Activated CD4-positive, alpha-beta T cell treated with anti-CD3 and anti-CD28 coated beads for 36 hours (primary cell): ENCODE results near the gene SMARCB1. TPM values are rescaled to one million over a fixed set of nuclear protein-coding genes. Genes with fewer than 3 reads are reported as not detected.

Source experiments
- ATAC-seq: fragments of 200-7000 bp; cut with Tn5 transposase; one replicate; pipeline ENCODE4 v1.10.0; 2021; ENCODE audit warnings: mild to moderate bottlenecking, moderate library complexity
- CTCF ChIA-PET: fragments of 350-600 bp; sonication (Branson Sonifier 250); formaldehyde crosslinking; loops from one replicate; lab custom pipeline; 2021; ENCODE audit warnings: antibody characterized with exemption; lab: Charles Lee
- POLR2A ChIA-PET: fragments of 350-600 bp; sonication (Branson Sonifier 250); formaldehyde crosslinking; loops from one replicate; lab custom pipeline; 2021; ENCODE audit warnings: antibody characterized with exemption, inconsistent platforms; lab: Charles Lee
- DNase-seq: peaks from one replicate; pipeline ENCODE4 v3.0.0-alpha.2; 2020
- H3K27ac Mint-ChIP-seq: one replicate; pipeline ENCODE4 v1.8.0; 2021; ENCODE audit warnings: mixed read lengths
- H3K27me3 Mint-ChIP-seq: one replicate; pipeline ENCODE4 v1.8.0; 2021; ENCODE audit warnings: mixed read lengths
- H3K36me3 Mint-ChIP-seq: one replicate; pipeline ENCODE4 v1.8.0; 2021; ENCODE audit warnings: low read depth, mixed read lengths
- H3K4me1 Mint-ChIP-seq: one replicate; pipeline ENCODE4 v1.8.0; 2021; ENCODE audit warnings: mixed read lengths
- H3K4me3 Mint-ChIP-seq: one replicate; pipeline ENCODE4 v1.8.0; 2021; ENCODE audit warnings: mild to moderate bottlenecking, moderate library complexity, mixed read lengths
- H3K9me3 Mint-ChIP-seq: one replicate; pipeline ENCODE4 v1.8.0; 2021; ENCODE audit warnings: low read depth, mixed read lengths
- intact Hi-C, 2 experiments: fragments of 100-400 bp; cut with DNase I in 1 of 2; cut with micrococcal nuclease in 1 of 2; formaldehyde crosslinking; loops; one replicate each; pipeline versions ENCODE4 v1.14.2 to v1.15.1; 2022 to 2024; cut with DNase I, micrococcal nuclease
- total RNA-seq, 2 experiments: library from RNA; stranded (reverse); gene quantifications; one replicate each; pipeline ENCODE4 v1.2.3, GENCODE V29; 2021

The SMARCB1 gene
- 10 to 100 TPM; 78.2 to 95.2 TPM for total RNA-seq

DNA sequence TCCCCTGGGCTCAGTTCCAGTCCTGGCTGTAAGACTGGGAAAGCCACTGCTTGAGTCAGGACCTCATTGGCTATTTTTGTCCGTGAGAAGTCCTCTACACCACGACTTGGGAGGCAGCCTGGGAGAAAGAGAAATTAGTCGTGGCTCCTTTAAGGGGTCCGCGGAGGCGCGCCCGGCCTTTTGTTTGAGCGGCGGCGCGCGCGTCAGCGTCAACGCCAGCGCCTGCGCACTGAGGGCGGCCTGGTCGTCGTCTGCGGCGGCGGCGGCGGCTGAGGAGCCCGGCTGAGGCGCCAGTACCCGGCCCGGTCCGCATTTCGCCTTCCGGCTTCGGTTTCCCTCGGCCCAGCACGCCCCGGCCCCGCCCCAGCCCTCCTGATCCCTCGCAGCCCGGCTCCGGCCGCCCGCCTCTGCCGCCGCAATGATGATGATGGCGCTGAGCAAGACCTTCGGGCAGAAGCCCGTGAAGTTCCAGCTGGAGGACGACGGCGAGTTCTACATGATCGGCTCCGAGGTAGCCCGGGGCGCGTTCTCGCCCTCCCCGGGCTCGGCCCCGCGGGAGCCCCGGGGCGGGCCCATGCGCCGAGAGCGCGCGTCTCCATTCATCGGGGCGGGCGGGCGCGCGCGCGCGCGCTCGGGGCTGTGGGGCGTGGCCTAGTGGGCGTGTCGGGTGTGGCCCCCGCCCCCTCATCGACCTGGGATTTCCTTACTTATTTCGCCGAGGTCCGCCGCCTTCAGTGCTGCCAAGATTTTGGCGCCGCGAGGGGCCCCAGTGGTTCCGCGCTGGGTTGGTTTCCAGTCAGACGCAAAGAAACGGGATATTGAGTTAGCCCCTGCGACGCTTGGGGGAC, at the start of gene SMARCB1:
Gene SMARCB1, plus strand, starts transcription at position 215 of the 848 bp plus-strand sequence. Its CDS starts 204 bp downstream, at position 419.
- ATAC-seq: peak; percentile 81
- Mint-ChIP-seq H3K27ac (peak within 1 kb of the TSS; percentile 94), H3K27me3 (no peaks in the 10 kb centered on the region), H3K36me3 (peaks cover 7% of the 10 kb centered on the region), H3K9me3 (no peaks in the 10 kb centered on the region), H3K4me3 (peak within 1 kb of the TSS; percentile 84), H3K4me1 (peaks cover 30% of the 10 kb centered on the region)
- DNase-seq: peak; percentile 96
- POLR2A ChIA-PET: interaction anchor here (0.7 to 1.5 kb wide), 5 partner anchors 12 to 107 kb away, joined by 3 to 5 read pairs (median 3); partner anchors contain the start of genes MIF, MMP11 and SLC2A11
- intact Hi-C loops: loop anchor here (1.0 to 5.0 kb wide), 12 partner anchors 15 to 768 kb away; partner anchors contain the start of genes DERL3 (in 2 of the 2), MIF (in 2 of the 2), ZNF70 (in 2 of the 2) and CABIN1 (in 1 of the 2)
- CTCF ChIA-PET: interaction anchor here (1.0 to 1.9 kb wide), 3 partner anchors 12 to 32 kb away, joined by 3 to 8 read pairs (median 5); no protein-coding TSS in a partner anchor

DNA sequence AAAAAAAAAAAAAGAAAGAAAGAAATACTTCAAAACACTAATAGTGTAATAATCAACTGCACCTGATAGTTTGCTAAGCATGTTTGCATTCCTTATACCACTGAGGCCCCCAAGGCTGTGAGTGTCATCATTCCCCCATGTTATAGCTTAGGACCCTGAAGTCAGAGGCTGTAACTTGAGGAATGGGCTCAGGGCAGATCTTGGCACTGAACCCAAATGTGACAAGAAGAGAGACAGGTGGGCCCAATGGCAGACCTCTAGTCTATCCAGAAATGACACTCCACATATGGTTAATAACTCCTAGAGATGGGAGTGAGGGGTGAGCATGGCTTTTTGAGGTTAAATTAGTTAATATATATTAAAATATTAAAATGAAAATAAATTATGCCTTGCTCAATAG, 49.1 kb upstream of the SMARCB1 start:
- H3K36me3 Mint-ChIP-seq: peaks cover 3% of the 10 kb centered on the region
- ChIA-PET POLR2A (no interaction called here), CTCF (interaction anchor here (0.7 to 1.4 kb wide), 2 partner anchors 11 to 113 kb away, joined by 3 read pairs; no protein-coding TSS in a partner anchor)

DNA sequence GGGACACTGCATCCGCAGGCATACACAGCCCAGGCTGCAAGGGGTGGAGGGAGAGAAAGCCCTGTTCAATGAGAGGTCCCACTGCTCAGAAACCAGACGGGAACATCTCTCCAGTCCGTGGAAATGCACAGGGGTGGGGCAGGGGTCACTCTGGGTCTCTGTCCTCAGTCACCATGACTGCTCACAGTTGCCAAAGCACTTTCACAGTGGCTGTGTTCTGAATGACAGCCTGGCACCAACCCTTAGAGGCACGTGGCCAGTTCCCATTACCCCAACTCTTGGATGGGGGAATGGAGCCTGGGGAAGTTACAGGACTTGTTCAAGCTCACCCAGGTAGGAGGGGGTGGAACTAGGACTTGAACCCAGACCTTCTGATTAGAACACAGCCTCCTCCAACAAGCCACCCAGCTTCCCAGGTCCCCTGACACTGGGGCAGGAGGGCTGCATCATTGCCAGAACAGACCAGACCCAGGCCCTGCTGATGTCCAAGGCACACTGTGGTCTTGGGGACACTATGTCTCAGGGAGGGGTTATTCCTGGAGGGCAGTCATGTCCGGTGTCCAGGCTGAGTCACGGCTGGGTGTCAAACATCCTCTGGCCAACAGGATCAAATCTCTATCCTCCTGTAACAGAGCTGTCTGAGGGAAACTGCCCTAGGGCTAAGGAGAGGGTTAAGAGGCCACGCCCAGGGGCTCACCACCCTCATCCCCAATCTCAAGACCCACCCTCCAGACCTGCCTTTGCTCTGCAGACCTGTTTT, 44.1 kb upstream of the SMARCB1 start:
- intact Hi-C loops: no loop called here
- no peaks in the 10 kb centered on the region for H3K4me1 Mint-ChIP-seq
- ChIA-PET POLR2A (interaction anchor here (0.6 kb wide), 1 partner anchor 24 kb away, joined by 3 read pairs; no protein-coding TSS in a partner anchor), CTCF (interaction anchor here (0.6 kb wide), 1 partner anchor 32 kb away, joined by 3 read pairs; no protein-coding TSS in a partner anchor)
- H3K9me3 Mint-ChIP-seq: no peaks in the 10 kb centered on the region
- ATAC-seq (no peak), DNase-seq (no peak)
- no peak overlapping the region for H3K4me3 Mint-ChIP-seq
- H3K27ac Mint-ChIP-seq: no peak overlapping the region
- peaks cover 28% of the 10 kb centered on the region for H3K36me3 Mint-ChIP-seq
- H3K27me3 Mint-ChIP-seq: no peaks in the 10 kb centered on the region

More for the DNA sequence above, 49.1 kb upstream of the SMARCB1 start:
- H3K27ac Mint-ChIP-seq: no peak overlapping the region
- no peak for ATAC-seq
- no peaks in the 10 kb centered on the region for H3K27me3 Mint-ChIP-seq
- intact Hi-C loops: no loop called here
- DNase-seq: no peak
- H3K9me3 Mint-ChIP-seq: no peaks in the 10 kb centered on the region
- H3K4me1 Mint-ChIP-seq: no peaks in the 10 kb centered on the region
- no peak overlapping the region for H3K4me3 Mint-ChIP-seq

DNA sequence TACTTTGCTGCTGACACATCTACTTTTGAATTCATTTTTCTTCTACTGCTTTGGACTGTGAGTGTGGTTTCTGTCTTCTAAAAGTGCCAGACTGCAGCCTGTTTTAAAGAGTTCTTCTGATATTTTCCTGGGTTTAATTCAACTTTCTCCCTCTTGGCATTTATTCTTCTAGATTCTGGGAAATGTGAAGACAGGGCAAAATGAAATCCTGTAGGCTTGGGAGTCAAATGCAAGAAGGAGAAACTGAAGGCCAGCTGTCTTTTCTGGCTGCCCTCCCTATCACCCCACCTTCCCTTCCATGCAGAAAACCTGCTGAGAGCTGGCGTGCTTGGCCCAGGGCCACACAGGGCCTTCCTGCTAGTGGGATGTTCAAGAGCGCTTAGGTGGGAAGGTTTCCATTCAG, 43.5 kb upstream of the SMARCB1 start:
- H3K36me3 Mint-ChIP-seq: peaks cover 28% of the 10 kb centered on the region
- no peaks in the 10 kb centered on the region for H3K27me3 Mint-ChIP-seq
- ATAC-seq (no peak), DNase-seq (no peak)
- H3K9me3 Mint-ChIP-seq: no peaks in the 10 kb centered on the region
- H3K4me1 Mint-ChIP-seq: no peaks in the 10 kb centered on the region
- intact Hi-C loops: no loop called here
- no peak overlapping the region for H3K27ac Mint-ChIP-seq
- ChIA-PET POLR2A (no interaction called here), CTCF (interaction anchor here (0.6 kb wide), 1 partner anchor 32 kb away, joined by 3 read pairs; no protein-coding TSS in a partner anchor)
- no peak overlapping the region for H3K4me3 Mint-ChIP-seq

DNA sequence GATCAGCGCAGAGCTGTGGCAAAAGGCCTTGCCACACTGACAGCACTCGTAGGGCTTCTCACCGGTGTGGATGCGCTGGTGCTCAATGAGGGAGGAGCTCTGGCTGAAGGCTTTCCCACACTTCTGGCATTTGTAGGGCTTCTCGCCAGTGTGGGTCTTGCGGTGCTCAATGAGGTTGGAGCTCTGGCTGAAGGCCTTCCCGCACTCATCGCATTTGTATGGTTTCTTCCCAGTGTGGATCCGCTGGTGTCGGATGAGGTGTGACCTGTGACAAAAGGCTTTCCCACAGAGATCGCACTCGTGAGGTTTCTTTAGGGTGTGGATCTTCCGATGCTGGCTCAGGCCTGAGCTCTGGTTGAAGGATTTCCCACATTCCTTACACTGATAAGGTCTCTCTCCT, 42.8 kb upstream of the SMARCB1 start:
- no peak overlapping the region for H3K27ac Mint-ChIP-seq
- no peaks in the 10 kb centered on the region for H3K9me3 Mint-ChIP-seq
- DNase-seq (no peak), ATAC-seq (no peak)
- no peak overlapping the region for H3K4me3 Mint-ChIP-seq
- intact Hi-C loops: no loop called here
- H3K4me1 Mint-ChIP-seq: no peaks in the 10 kb centered on the region
- ChIA-PET CTCF (no interaction called here), POLR2A (no interaction called here)
- H3K36me3 Mint-ChIP-seq: peaks cover 28% of the 10 kb centered on the region
- H3K27me3 Mint-ChIP-seq: no peaks in the 10 kb centered on the region

DNA sequence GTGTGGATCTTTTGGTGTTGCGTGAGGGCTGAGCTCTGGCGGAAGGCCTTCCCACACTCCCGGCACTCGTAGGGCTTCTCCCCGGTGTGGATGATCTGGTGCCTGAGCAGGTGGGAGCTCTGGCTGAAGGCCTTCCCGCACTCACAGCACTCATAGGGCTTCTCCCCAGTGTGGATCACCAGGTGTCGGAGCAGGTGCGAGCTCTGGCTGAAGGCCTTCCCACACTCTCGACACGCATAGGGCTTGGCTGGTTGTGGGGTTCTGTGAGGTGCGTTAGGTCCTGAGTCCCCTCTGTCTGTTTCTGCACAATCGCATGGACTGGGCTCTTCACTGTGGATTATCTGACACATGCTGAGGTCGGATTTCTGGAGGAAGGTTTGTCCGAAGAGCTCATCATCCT, 42.3 kb upstream of the SMARCB1 start:
- peaks cover 28% of the 10 kb centered on the region for H3K36me3 Mint-ChIP-seq
- no peaks in the 10 kb centered on the region for H3K9me3 Mint-ChIP-seq
- no peaks in the 10 kb centered on the region for H3K27me3 Mint-ChIP-seq
- DNase-seq: no peak
- no peaks in the 10 kb centered on the region for H3K4me1 Mint-ChIP-seq
- no peak for ATAC-seq
- CTCF ChIA-PET: no interaction called here
- H3K27ac Mint-ChIP-seq: no peak overlapping the region
- POLR2A ChIA-PET: no interaction called here
- intact Hi-C loops: no loop called here
- no peak overlapping the region for H3K4me3 Mint-ChIP-seq

DNA sequence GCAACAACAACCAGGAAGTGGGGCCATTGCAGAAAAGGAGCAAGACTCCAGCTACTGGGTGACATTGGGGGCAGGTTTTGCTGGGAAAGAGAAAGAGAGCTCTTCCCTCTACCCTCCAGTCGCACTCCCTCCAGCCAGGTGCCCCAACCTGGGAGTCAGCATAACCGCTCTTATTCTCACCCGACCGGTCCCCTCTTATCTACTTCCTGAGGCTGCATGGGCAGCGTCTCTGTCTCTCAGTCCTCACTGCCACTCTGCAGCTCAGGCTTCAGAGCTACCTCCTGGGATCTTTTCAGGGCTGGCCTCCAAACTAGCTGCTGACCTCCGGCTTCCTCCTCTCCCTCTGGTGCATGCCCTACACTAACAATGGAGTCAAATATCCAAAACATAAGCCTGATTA, 41.0 kb upstream of the SMARCB1 start:
- Mint-ChIP-seq H3K27ac (no peak overlapping the region), H3K9me3 (no peaks in the 10 kb centered on the region), H3K4me3 (no peak overlapping the region), H3K36me3 (peaks cover 28% of the 10 kb centered on the region), H3K4me1 (peaks cover 11% of the 10 kb centered on the region), H3K27me3 (peaks cover 2% of the 10 kb centered on the region)
- no peak for DNase-seq
- ChIA-PET POLR2A (no interaction called here), CTCF (no interaction called here)
- intact Hi-C loops: no loop called here
- ATAC-seq: no peak

DNA sequence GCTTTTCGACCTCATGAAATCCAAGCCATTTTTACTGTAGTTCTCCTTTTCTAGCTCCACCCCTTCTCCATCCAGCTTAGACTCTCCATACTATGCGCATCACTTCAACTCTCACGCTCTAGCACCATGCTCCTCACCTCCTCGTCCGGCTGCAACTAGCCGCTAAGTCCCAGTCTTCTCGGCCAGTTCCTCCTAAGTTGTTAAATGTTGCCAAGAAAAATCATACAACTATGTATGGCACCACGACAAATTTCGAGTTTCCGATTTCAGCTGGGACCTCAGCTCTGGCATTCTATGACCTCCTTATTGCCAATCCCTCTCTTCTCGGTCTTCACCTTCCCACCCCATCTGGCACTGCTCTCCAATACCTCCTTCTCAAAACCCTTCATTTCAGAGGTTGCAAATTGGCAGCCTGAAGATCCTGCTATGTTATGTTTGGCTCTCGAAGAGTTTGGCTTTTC, 36.9 kb upstream of the SMARCB1 start:
- Mint-ChIP-seq H3K36me3 (peaks cover 9% of the 10 kb centered on the region), H3K4me3 (peak overlapping the region; percentile 77), H3K27ac (no peak overlapping the region), H3K9me3 (no peaks in the 10 kb centered on the region), H3K27me3 (peaks cover 2% of the 10 kb centered on the region), H3K4me1 (peaks cover 11% of the 10 kb centered on the region)
- no peak for ATAC-seq
- ChIA-PET CTCF (no interaction called here), POLR2A (interaction anchor here (0.6 kb wide), 1 partner anchor 29 kb away, joined by 4 read pairs; no protein-coding TSS in a partner anchor)
- intact Hi-C loops: loop anchor here (2.0 to 5.0 kb wide), 4 partner anchors 15 to 208 kb away; no protein-coding TSS in a partner anchor
- DNase-seq: no peak

DNA sequence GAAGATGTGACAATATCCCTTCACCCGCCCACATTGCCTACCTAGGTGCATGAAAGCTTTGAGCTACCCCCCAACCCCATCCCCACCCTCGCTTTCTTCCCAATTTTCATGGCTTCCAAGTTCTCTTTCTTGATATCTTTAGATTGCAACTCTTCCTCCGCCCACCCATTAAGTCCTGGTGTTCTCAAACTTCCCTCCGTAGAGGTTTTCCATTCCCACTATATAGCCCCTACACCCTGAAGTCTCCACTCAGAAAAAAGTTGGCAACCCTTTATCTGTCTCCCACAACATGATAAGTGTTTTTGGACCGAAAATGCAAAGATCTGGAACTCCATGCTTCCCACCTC, 36.4 kb upstream of the SMARCB1 start:
- Mint-ChIP-seq H3K9me3 (no peaks in the 10 kb centered on the region), H3K4me3 (peak overlapping the region; percentile 77), H3K27ac (peak overlapping the region; percentile 56), H3K27me3 (peaks cover 2% of the 10 kb centered on the region), H3K36me3 (peaks cover 5% of the 10 kb centered on the region), H3K4me1 (peaks cover 11% of the 10 kb centered on the region)
- CTCF ChIA-PET: no interaction called here
- POLR2A ChIA-PET: interaction anchor here (0.7 to 1.2 kb wide), 3 partner anchors 36 to 144 kb away, joined by 3 to 4 read pairs (median 3); partner anchors contain the start of genes MIF and SLC2A11
- ATAC-seq (no peak), DNase-seq (no peak)
- intact Hi-C loops: loop anchor here (2.0 to 5.0 kb wide), 4 partner anchors 14 to 208 kb away; no protein-coding TSS in a partner anchor

DNA sequence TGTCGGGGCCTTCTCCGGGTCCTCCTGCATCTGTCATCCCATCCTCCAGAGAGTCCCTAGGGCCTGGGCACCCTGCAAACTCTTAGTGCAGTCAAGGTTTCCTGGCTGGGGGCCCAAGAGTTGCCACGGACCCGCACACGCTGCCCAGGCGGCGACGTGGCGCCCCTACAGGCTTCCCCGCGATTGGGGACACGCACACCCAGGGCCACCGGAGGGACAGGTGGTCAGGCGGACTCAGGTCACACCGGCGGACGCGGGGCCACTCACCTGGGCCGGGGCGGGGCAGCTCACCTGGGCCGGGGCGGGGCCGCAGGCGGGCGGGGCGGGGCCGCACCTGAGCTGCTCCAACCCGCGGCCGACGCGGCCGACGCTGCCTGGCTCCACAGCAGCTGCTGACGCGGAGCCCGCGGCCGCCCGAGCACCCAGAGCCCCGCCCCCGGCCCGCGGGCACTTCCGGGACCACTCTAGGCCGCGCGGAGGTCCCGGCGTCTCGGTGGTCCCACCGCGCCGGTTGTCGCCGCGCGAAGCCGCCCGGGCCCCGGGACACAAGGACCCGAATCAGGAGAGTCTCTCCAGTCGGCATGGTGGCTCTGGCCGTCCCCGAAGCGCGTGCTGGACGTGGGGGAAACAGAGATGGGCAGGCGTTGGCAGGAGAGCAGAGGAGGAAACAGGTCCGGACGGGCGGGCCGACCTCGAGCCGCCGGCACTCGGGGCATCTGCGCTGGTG, 35.9 kb upstream of the SMARCB1 start, which contains the start of gene ZNF70:
Gene ZNF70, minus strand, starts transcription at position 399 of the 727 bp plus-strand sequence. CDS start 5,972 bp downstream, outside the sequence.
- peak within 1 kb of the TSS; percentile 56 for H3K27ac Mint-ChIP-seq
- H3K36me3 Mint-ChIP-seq: peaks cover 5% of the 10 kb centered on the region
- H3K27me3 Mint-ChIP-seq: peaks cover 2% of the 10 kb centered on the region
- H3K4me1 Mint-ChIP-seq: peaks cover 11% of the 10 kb centered on the region
- DNase-seq (peak; percentile 91), ATAC-seq (peak; percentile 99)
- CTCF ChIA-PET: no interaction called here
- peak within 1 kb of the TSS; percentile 77 for H3K4me3 Mint-ChIP-seq
- H3K9me3 Mint-ChIP-seq: no peaks in the 10 kb centered on the region
- intact Hi-C loops: loop anchor here (1.0 to 5.0 kb wide), 11 partner anchors 14 to 209 kb away; partner anchors contain the start of genes CHCHD10 (in 1 of the 2), DERL3 (in 1 of the 2), MIF (in 1 of the 2) and SMARCB1 (in 1 of the 2)
- POLR2A ChIA-PET: interaction anchor here (0.7 to 1.2 kb wide), 3 partner anchors 37 to 143 kb away, joined by 3 to 4 read pairs (median 3); partner anchors contain the start of genes MIF and SLC2A11
